ENCODE data around the gene PER2. TPM values are rescaled to one million over a fixed set of nuclear protein-coding genes. Genes with fewer than 3 reads are reported as not detected.
A peak's percentile ranks its signal among the peaks of the same experiment; 100 is the strongest.

Gene PER2
- total RNA-seq, 1 experiment from 2014 or later = 6.6 TPM

- TF ChIP-seq ZSCAN18 (CRISPR knock-in tag; IDR thresholded peaks at IDR 0.05) (no peak), TP53 (CRISPR knock-in tag; IDR thresholded peaks at IDR 0.05) (no peak), ELF4 (CRISPR knock-in tag; IDR thresholded peaks at IDR 0.05; ENCODE audit: low read depth) (no peak), E2F1 (CRISPR knock-in tag; IDR thresholded peaks at IDR 0.05) (no peak), ZNF138 (CRISPR knock-in tag; conservative IDR thresholded peaks at IDR 0.05) (no peak), PRDM15 (CRISPR knock-in tag; IDR thresholded peaks at IDR 0.05) (no peak)
Observed at GRCh38 chr2:238203973-238204683, 84.3 kb downstream of the PER2 start (continued).

GRCh38 chr2:238203094-238203972 lies 85.1 kb downstream of the PER2 start, which contains the start of gene ILKAP:
Gene ILKAP, minus strand, starts transcription at chr2:238203695. Its CDS starts 142 bp downstream, at chr2:238203553.
- H3K36me3 Mint-ChIP-seq = peaks cover 9% of the 10 kb centered on the region
- H3K4me1 Mint-ChIP-seq = peaks cover 16% of the 10 kb centered on the region
- ChIA-PET POLR2A (no interaction called here), CTCF (no interaction called here)
- ATAC-seq (peak; percentile 97), DNase-seq (ENCODE audit: low spot score) (peak; percentile 82)
- H3K4me3 Mint-ChIP-seq = peak within 1 kb of the TSS; percentile 82
- no peak within 1 kb of the TSS for H3K27ac Mint-ChIP-seq
- H3K9me3 Mint-ChIP-seq = peaks cover 10% of the 10 kb centered on the region
- peaks cover 15% of the 10 kb centered on the region for H3K27me3 Mint-ChIP-seq (ENCODE audit: low read depth)
- TF ChIP-seq FOXP4 (CRISPR knock-in tag; IDR thresholded peaks at IDR 0.05) (peak; percentile 25; the same call in 1 of the 2 replicates), MXD4 (CRISPR knock-in tag; IDR thresholded peaks at IDR 0.05; ENCODE audit: borderline replicate concordance) (no peak), ZSCAN18 (CRISPR knock-in tag; IDR thresholded peaks at IDR 0.05) (no peak), USF1 (CRISPR knock-in tag; IDR thresholded peaks at IDR 0.05) (no peak), JUN (CRISPR knock-in tag; IDR thresholded peaks at IDR 0.05) (no peak), SMAD3 (CRISPR knock-in tag; IDR thresholded peaks at IDR 0.05; ENCODE audit: borderline replicate concordance) (no peak), MAX (CRISPR knock-in tag; IDR thresholded peaks at IDR 0.05) (peak; percentile 59; the same call in 1 of the 2 replicates), RORB (CRISPR knock-in tag; IDR thresholded peaks at IDR 0.05) (no peak), ZNF396 (CRISPR knock-in tag; IDR thresholded peaks at IDR 0.05; ENCODE audit: borderline replicate concordance) (no peak), OVOL2 (CRISPR knock-in tag; IDR thresholded peaks at IDR 0.05; ENCODE audit: borderline replicate concordance) (no peak), NR2C2 (CRISPR knock-in tag; IDR thresholded peaks at IDR 0.05) (no peak), PRDM15 (CRISPR knock-in tag; IDR thresholded peaks at IDR 0.05) (no peak), ESRRA (CRISPR knock-in tag; IDR thresholded peaks at IDR 0.05; ENCODE audit: borderline replicate concordance) (peak; percentile 11; the same call in 1 of the 2 replicates)
